ENCODE data around the gene CYP46A1. TPM values are rescaled to one million over a fixed set of nuclear protein-coding genes. Genes with fewer than 3 reads are reported as not detected.

CYP46A1 gene
- total and polyA plus RNA-seq, 2 donors from 2014 or later: 0.82 to 2.5 TPM

DNA sequence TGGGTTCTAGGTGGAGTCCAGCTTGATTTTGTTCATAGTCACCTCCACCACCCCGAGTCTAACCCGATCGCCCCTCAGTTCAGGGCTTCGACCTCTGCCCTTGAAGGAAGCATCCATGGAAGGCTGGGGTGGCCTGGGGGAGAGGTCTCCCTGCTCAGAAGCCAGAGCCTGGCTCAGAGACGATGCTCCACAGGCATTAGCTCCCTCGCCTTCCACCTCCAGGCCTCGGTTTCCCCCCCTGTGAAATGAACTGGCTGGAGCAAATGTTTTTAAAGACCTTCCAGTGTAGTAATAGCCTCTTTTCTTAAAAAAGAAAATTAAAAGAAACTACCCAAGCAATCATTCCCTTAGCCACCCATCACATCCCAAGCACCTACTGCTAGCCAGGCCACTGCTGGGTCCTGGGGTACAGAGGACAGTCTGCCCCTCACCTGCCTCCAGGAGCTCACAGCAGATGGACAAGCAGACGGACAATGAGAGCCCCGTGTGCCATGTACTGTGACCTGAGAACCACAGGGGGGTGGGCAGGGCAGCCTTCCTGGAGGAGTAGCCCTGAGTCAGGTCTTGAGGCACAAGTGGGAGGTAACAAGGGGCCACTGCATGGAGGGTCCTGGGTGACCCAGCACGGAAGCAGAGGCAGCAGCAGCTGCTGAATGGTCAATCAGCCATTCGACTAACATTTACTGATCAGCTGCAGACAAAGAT lies 66.8 kb downstream of the CYP46A1 start:
- intact Hi-C loops (cut with DNase I): no loop called here
- no peak overlapping the region for H3K27ac ChIP-seq (ENCODE audit: low read depth in 2 of 2, low read length in 2 of 2)
- H3K4me3 ChIP-seq (ENCODE audit: low read length in 3 of 3): no peak overlapping the region
- FAIRE-seq (no peak), DNase-seq (peak in 1 of 5 donors; percentile 56)
- TF ChIP-seq, protein P1, sequence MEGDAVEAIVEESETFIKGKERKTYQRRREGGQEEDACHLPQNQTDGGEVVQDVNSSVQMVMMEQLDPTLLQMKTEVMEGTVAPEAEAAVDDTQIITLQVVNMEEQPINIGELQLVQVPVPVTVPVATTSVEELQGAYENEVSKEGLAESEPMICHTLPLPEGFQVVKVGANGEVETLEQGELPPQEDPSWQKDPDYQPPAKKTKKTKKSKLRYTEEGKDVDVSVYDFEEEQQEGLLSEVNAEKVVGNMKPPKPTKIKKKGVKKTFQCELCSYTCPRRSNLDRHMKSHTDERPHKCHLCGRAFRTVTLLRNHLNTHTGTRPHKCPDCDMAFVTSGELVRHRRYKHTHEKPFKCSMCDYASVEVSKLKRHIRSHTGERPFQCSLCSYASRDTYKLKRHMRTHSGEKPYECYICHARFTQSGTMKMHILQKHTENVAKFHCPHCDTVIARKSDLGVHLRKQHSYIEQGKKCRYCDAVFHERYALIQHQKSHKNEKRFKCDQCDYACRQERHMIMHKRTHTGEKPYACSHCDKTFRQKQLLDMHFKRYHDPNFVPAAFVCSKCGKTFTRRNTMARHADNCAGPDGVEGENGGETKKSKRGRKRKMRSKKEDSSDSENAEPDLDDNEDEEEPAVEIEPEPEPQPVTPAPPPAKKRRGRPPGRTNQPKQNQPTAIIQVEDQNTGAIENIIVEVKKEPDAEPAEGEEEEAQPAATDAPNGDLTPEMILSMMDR (IDR thresholded peaks at IDR 0.05; ENCODE audit: borderline replicate concordance, extremely low read depth, insufficient read depth): no peak
- no peaks in the 10 kb centered on the region for H3K27me3 ChIP-seq (ENCODE audit: control insufficient read depth, insufficient read depth, low read length)
- no peak overlapping the region for H3K9ac ChIP-seq (ENCODE audit: low read length in 3 of 3)
- H3K36me3 ChIP-seq (ENCODE audit: control insufficient read depth in 2 of 3, insufficient read depth in 3 of 3, low read length in 3 of 3): no peaks in the 10 kb centered on the region
- peaks cover 4 to 53% (median 12%) of the 10 kb centered on the region in 3 donors for H3K4me1 ChIP-seq (ENCODE audit: control insufficient read depth in 2 of 3, insufficient read depth in 2 of 3, low read depth in 1 of 3, low read length in 3 of 3)
- H3K9me3 ChIP-seq (ENCODE audit: control insufficient read depth in 2 of 3, insufficient read depth in 1 of 3, low read length in 3 of 3): no peaks in the 10 kb centered on the region

GRCh38 chr14:99751539-99752485 lies 67.7 kb downstream of the CYP46A1 start:
- Histone ChIP-seq H3K27ac (ENCODE audit: low read depth in 2 of 2, low read length in 2 of 2) (peak overlapping the region; percentile 9 to 58), H3K27me3 (ENCODE audit: control insufficient read depth, insufficient read depth, low read length) (no peaks in the 10 kb centered on the region), H3K4me1 (ENCODE audit: control insufficient read depth in 2 of 3, insufficient read depth in 2 of 3, low read depth in 1 of 3, low read length in 3 of 3) (peaks cover 4 to 47% (median 9%) of the 10 kb centered on the region in 3 donors), H3K9me3 (ENCODE audit: control insufficient read depth in 2 of 3, insufficient read depth in 1 of 3, low read length in 3 of 3) (no peaks in the 10 kb centered on the region), H3K4me3 (ENCODE audit: low read length in 3 of 3) (no peak overlapping the region), H3K36me3 (ENCODE audit: control insufficient read depth in 2 of 3, insufficient read depth in 3 of 3, low read length in 3 of 3) (no peaks in the 10 kb centered on the region), H3K9ac (ENCODE audit: low read length in 3 of 3) (no peak overlapping the region)
- DNase-seq (peak in 2 of 5 donors; percentile 49 to 61), FAIRE-seq (no peak)
- intact Hi-C loops (cut with DNase I): no loop called here
- TF ChIP-seq, protein P1 (IDR thresholded peaks at IDR 0.05; ENCODE audit: borderline replicate concordance, extremely low read depth, insufficient read depth): no peak

DNA sequence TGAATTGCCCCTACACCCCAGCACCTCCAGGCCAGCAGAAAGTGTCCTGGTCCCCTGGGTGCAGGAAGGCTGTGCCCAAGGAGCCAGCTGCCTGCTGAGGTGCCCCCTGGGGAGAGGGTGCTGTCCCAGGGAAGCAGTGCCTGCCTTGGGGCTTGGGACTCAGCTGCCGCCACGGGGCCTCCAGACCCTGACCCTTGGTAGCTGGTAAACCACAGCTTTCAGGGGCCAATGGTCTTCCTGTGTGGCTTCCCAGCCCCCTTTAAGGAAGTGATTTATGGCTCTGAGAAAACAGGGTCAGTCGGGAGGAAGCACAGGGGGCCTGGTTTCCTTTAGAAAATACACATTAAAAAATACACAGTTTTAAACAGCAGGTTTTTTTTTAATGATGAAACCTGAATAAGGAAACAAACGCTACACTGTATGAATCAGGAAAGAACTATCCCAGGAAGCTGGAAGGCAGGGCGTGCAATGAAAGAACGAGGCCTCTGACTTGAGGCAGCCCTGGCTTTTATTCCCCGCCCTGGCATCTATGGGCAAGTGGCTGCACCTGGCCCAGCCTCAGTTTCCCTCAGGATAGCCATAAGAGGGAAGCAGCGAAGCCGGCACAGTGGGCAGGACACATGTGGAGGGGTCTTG lies 68.5 kb downstream of the CYP46A1 start:
- no peaks in the 10 kb centered on the region for H3K9me3 ChIP-seq (ENCODE audit: control insufficient read depth in 2 of 3, insufficient read depth in 1 of 3, low read length in 3 of 3)
- H3K27ac ChIP-seq (ENCODE audit: low read depth in 2 of 2, low read length in 2 of 2): peak overlapping the region; percentile 9 to 58
- H3K4me1 ChIP-seq (ENCODE audit: control insufficient read depth in 2 of 3, insufficient read depth in 2 of 3, low read depth in 1 of 3, low read length in 3 of 3): peaks cover 4 to 44% (median 9%) of the 10 kb centered on the region in 3 donors
- H3K4me3 ChIP-seq (ENCODE audit: low read length in 3 of 3): no peak overlapping the region
- TF ChIP-seq, protein P1 (IDR thresholded peaks at IDR 0.05; ENCODE audit: borderline replicate concordance, extremely low read depth, insufficient read depth): no peak
- H3K36me3 ChIP-seq (ENCODE audit: control insufficient read depth in 2 of 3, insufficient read depth in 3 of 3, low read length in 3 of 3): no peaks in the 10 kb centered on the region
- H3K9ac ChIP-seq (ENCODE audit: low read length in 3 of 3): no peak overlapping the region
- intact Hi-C loops (cut with DNase I): no loop called here
- DNase-seq: peak in 4 of 5 donors; percentile 52 to 90 (median 78)
- no peak for FAIRE-seq
- no peaks in the 10 kb centered on the region for H3K27me3 ChIP-seq (ENCODE audit: control insufficient read depth, insufficient read depth, low read length)
